ENCODE measurements around the gene RTCA. TPM values are rescaled to one million over a fixed set of nuclear protein-coding genes. Genes with fewer than 3 reads are reported as not detected.

RTCA gene
- total RNA-seq, 1 donor from 2014 or later: 40.4 TPM

GRCh38 chr1:100277866-100278265 lies 11.8 kb downstream of the RTCA start:
- TF ChIP-seq CTCF (conservative IDR thresholded peaks at IDR 0.05; ENCODE audit: low read depth, low read length): no peak
- H3K4me3 ChIP-seq (ENCODE audit: low read depth, low read length): no peak overlapping the region
- DNase-seq (ENCODE audit: low read depth): no peak

- no peak for DNase-seq (ENCODE audit: low read depth)
- H3K4me3 ChIP-seq (ENCODE audit: low read depth, low read length): no peak overlapping the region
- TF ChIP-seq CTCF (conservative IDR thresholded peaks at IDR 0.05; ENCODE audit: low read depth, low read length): no peak
Measured at GRCh38 chr1:100279358-100279923, 13.4 kb downstream of the RTCA start.

- DNase-seq (ENCODE audit: low read depth): no peak
- H3K4me3 ChIP-seq (ENCODE audit: low read depth, low read length): no peak overlapping the region
- TF ChIP-seq CTCF (conservative IDR thresholded peaks at IDR 0.05; ENCODE audit: low read depth, low read length): no peak
Measured at GRCh38 chr1:100279954-100280682, 14.1 kb downstream of the RTCA start.

GRCh38 chr1:100284591-100284990 lies 18.6 kb downstream of the RTCA start:
- no peak for TF ChIP-seq CTCF (conservative IDR thresholded peaks at IDR 0.05; ENCODE audit: low read depth, low read length)
- no peak overlapping the region for H3K4me3 ChIP-seq (ENCODE audit: low read depth, low read length)
- no peak for DNase-seq (ENCODE audit: low read depth)

GRCh38 chr1:100287162-100287561 lies 21.1 kb downstream of the RTCA start:
- TF ChIP-seq CTCF (conservative IDR thresholded peaks at IDR 0.05; ENCODE audit: low read depth, low read length): no peak
- no peak for DNase-seq (ENCODE audit: low read depth)
- H3K4me3 ChIP-seq (ENCODE audit: low read depth, low read length): no peak overlapping the region

- H3K4me3 ChIP-seq (ENCODE audit: low read depth, low read length): no peak overlapping the region
- DNase-seq (ENCODE audit: low read depth): no peak
- no peak for TF ChIP-seq CTCF (conservative IDR thresholded peaks at IDR 0.05; ENCODE audit: low read depth, low read length)
Measured at GRCh38 chr1:100290291-100290690, 24.3 kb downstream of the RTCA start.

- no peak for DNase-seq (ENCODE audit: low read depth)
- TF ChIP-seq CTCF (conservative IDR thresholded peaks at IDR 0.05; ENCODE audit: low read depth, low read length): no peak
- no peak overlapping the region for H3K4me3 ChIP-seq (ENCODE audit: low read depth, low read length)
Measured at GRCh38 chr1:100292711-100293110, 26.7 kb downstream of the RTCA start.
